ENCODE results near the gene NYAP1. TPM values are rescaled to one million over a fixed set of nuclear protein-coding genes. Genes with fewer than 3 reads are reported as not detected.

Gene NYAP1
- total RNA-seq, 4 donors from 2014 or later: 0.39 to 2.1 (median 1.5) TPM

GRCh38 chr7:100489121-100489520 is 5.4 kb downstream of the NYAP1 start:
- no peak overlapping the region for H3K4me3 ChIP-seq (ENCODE audit: low read depth, poor library complexity, severe bottlenecking)
- DNase-seq (ENCODE audit: low spot score in 2 of 2): no peak
- intact Hi-C loops (cut with DNase I; ENCODE audit: low total_unique reads): no loop called here
- TF ChIP-seq CTCF (IDR thresholded peaks at IDR 0.05): no peak
- TF ChIP-seq POLR2A (IDR thresholded peaks at IDR 0.05): no peak
- 87 to 94% methylated on average over 2 to 3 of the region's 10 CpGs for WGBS, 2 donors

DNA sequence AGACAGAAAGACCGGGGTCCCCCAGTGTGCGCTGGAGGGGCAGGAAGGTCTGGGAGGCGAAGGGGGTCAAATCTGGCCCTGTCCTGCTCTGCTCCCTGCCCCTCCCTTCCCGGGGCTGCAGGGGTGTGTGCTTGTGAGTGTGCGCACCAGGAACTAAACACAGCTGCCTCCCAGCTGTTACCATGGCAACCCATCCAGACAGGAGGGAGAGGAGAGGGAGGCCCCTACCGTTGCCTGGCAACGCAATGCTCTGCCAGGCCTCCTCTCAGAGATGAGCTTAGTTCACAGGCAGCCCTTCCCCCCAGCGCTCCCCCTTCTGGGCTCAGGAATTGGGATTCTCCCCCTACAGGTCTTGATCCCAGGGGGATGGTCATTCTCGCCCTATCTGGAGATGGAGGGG is 6.1 kb downstream of the NYAP1 start:
- TF ChIP-seq CTCF (IDR thresholded peaks at IDR 0.05): no peak
- no peak for DNase-seq (ENCODE audit: low spot score in 2 of 2)
- WGBS, 2 donors: 53 to 57% methylated on average over 6 to 9 of the region's 9 CpGs
- H3K4me3 ChIP-seq (ENCODE audit: low read depth, poor library complexity, severe bottlenecking): no peak overlapping the region
- intact Hi-C loops (cut with DNase I; ENCODE audit: low total_unique reads): no loop called here

- no peak overlapping the region for H3K4me3 ChIP-seq (ENCODE audit: low read depth, poor library complexity, severe bottlenecking)
- WGBS, 2 donors: 90 to 91% methylated on average over 23 to 25 of the region's 25 CpGs
- no peak for DNase-seq (ENCODE audit: low spot score in 2 of 2)
Measured at GRCh38 chr7:100490483-100491191, 6.9 kb downstream of the NYAP1 start.

GRCh38 chr7:100491192-100491578 is 7.5 kb downstream of the NYAP1 start:
- TF ChIP-seq CTCF (IDR thresholded peaks at IDR 0.05) (no peak), POLR2A (IDR thresholded peaks at IDR 0.05) (no peak)
- 96 to 97% methylated on average over 5 of the region's 5 CpGs for WGBS, 2 donors

More at GRCh38 chr7:100490483-100491191, 6.9 kb downstream of the NYAP1 start:
- intact Hi-C loops (cut with DNase I; ENCODE audit: low total_unique reads): no loop called here
- TF ChIP-seq POLR2A (IDR thresholded peaks at IDR 0.05) (no peak), CTCF (IDR thresholded peaks at IDR 0.05) (no peak)

DNA sequence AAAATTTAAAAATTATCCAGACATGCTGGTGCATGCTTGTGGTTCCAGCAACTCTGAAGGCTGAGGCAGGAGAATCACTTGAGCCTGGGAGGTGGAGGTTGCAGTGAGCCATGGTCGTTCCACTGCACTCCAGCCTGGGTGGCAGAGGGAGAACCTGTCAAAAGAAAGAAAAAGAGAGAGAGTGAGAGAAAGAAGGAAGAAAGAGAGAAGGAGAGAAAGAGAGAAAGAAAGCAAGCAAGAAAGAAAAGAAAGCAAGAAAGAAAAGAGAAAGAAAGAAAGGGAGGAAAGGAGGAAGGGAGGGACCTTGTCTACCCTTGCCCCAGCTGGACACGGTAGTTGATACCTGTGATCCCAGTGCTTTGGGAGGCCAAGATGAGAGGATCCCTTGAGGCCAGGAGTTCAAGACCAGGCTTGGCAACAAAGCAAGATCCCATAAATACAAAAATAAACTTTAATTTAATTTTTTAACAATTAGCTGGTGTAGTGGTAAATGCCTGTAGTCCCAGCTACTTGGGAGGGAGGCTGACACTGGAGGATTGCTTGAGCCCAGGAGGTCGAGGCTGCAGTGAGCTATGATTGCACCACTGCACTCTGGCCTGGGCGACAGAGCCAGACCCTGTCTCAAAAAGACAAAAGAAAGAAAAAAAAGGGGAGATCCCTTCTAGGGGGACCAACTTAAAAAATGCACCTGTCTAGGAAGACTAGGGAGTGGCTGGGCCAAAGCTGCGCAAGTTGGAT is 9.2 kb downstream of the NYAP1 start:
- no peak for DNase-seq (ENCODE audit: low spot score in 2 of 2)
- intact Hi-C loops (cut with DNase I; ENCODE audit: low total_unique reads): no loop called here
- TF ChIP-seq CTCF (IDR thresholded peaks at IDR 0.05): no peak
- TF ChIP-seq POLR2A (IDR thresholded peaks at IDR 0.05): no peak
- H3K4me3 ChIP-seq (ENCODE audit: low read depth, poor library complexity, severe bottlenecking): no peak overlapping the region
- WGBS, 2 donors: 79 to 88% methylated on average over 5 of the region's 5 CpGs

More at GRCh38 chr7:100491192-100491578, 7.5 kb downstream of the NYAP1 start:
- H3K4me3 ChIP-seq (ENCODE audit: low read depth, poor library complexity, severe bottlenecking): no peak overlapping the region
- intact Hi-C loops (cut with DNase I; ENCODE audit: low total_unique reads): no loop called here
- no peak for DNase-seq (ENCODE audit: low spot score in 2 of 2)

All from lower leg skin (tissue), 4 donors.